ENCODE measurements around the gene HSBP1.

HSBP1 gene

GRCh38 chr16:83852774-83853173 lies 45.0 kb downstream of the HSBP1 start:
- TF ChIP-seq FOXM1 (IDR thresholded peaks at IDR 0.05; ENCODE audit: borderline replicate concordance, low read depth): no peak
- no peak for TF ChIP-seq EGR1 (IDR thresholded peaks at IDR 0.05)
- no peak for TF ChIP-seq CEBPB (IDR thresholded peaks at IDR 0.05)
- TF ChIP-seq NFIC (IDR thresholded peaks at IDR 0.05): no peak
- no peak for TF ChIP-seq TAF1 (IDR thresholded peaks at IDR 0.05; ENCODE audit: low read depth)
- no peak for TF ChIP-seq TEAD4 (IDR thresholded peaks at IDR 0.05)
- TF ChIP-seq RAD21 (IDR thresholded peaks at IDR 0.05; ENCODE audit: low read depth): no peak
- no peak for TF ChIP-seq TCF12 (IDR thresholded peaks at IDR 0.05; ENCODE audit: low read depth)
- TF ChIP-seq, protein P1, sequence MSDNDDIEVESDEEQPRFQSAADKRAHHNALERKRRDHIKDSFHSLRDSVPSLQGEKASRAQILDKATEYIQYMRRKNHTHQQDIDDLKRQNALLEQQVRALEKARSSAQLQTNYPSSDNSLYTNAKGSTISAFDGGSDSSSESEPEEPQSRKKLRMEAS (IDR thresholded peaks at IDR 0.05): no peak

DNA sequence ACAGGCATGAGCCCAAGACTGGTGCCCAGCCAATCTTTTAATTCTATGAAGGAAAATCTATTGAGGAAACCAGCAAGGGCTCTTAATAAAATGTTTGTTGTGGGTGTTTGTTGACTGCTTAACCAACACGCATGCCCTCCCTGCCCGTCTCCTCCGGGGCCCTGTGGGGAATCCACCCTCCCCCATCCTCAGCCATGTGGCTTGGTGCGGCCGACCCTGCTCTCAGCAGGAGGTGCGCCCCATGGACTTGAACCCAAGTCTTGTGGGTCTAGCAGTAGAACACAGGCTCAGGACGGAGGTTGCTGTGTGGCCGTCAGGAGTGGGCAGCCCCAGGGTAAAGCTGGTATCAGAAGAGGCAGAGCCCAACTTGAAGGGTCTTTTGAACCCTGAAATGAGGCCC lies 46.1 kb downstream of the HSBP1 start:
- no peak for TF ChIP-seq NFIC (IDR thresholded peaks at IDR 0.05)
- no peak for TF ChIP-seq TEAD4 (IDR thresholded peaks at IDR 0.05)
- TF ChIP-seq RAD21 (IDR thresholded peaks at IDR 0.05; ENCODE audit: low read depth): no peak
- no peak for TF ChIP-seq TAF1 (IDR thresholded peaks at IDR 0.05; ENCODE audit: low read depth)
- TF ChIP-seq, protein P1 (IDR thresholded peaks at IDR 0.05): no peak
- TF ChIP-seq ZBTB7A (IDR thresholded peaks at IDR 0.05; ENCODE audit: low read depth): no peak
- TF ChIP-seq EP300 (IDR thresholded peaks at IDR 0.05; ENCODE audit: borderline replicate concordance): no peak
- TF ChIP-seq TCF12 (IDR thresholded peaks at IDR 0.05; ENCODE audit: low read depth): no peak
- TF ChIP-seq FOXM1 (IDR thresholded peaks at IDR 0.05; ENCODE audit: borderline replicate concordance, low read depth): no peak
- no peak for TF ChIP-seq EGR1 (IDR thresholded peaks at IDR 0.05)
- no peak for TF ChIP-seq CEBPB (IDR thresholded peaks at IDR 0.05)
- TF ChIP-seq CREB1 (IDR thresholded peaks at IDR 0.05; ENCODE audit: low read depth): no peak
- TF ChIP-seq, protein P2, sequence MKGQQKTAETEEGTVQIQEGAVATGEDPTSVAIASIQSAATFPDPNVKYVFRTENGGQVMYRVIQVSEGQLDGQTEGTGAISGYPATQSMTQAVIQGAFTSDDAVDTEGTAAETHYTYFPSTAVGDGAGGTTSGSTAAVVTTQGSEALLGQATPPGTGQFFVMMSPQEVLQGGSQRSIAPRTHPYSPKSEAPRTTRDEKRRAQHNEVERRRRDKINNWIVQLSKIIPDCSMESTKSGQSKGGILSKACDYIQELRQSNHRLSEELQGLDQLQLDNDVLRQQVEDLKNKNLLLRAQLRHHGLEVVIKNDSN (IDR thresholded peaks at IDR 0.05): no peak
- no peak for TF ChIP-seq REST (IDR thresholded peaks at IDR 0.05; ENCODE audit: low read depth)
- no peak for TF ChIP-seq YY1 (IDR thresholded peaks at IDR 0.05; ENCODE audit: low read depth)

DNA sequence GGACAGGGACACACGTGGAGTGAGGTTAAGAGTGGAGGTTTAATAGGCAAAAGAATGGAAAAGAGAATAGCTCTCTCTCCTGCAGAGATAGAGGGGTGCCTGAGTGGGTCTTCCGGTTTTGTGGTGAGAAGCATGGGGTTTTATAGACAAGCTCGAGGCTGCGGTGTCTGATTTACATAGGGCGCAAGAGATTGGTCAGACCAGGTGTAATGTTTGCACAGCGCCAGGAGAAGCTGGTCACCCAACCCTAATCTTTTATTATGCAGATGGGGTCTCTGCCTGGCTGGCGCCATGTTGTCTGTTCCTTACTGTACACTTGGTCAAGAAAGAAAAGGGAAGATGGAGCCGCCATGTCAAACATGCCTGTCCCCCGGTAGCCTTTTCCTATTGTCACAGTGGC lies 46.6 kb downstream of the HSBP1 start:
- TF ChIP-seq EGR1 (IDR thresholded peaks at IDR 0.05) (no peak), YY1 (IDR thresholded peaks at IDR 0.05; ENCODE audit: low read depth) (no peak), TCF12 (IDR thresholded peaks at IDR 0.05; ENCODE audit: low read depth) (no peak), NFIC (IDR thresholded peaks at IDR 0.05) (no peak), CREB1 (IDR thresholded peaks at IDR 0.05; ENCODE audit: low read depth) (no peak), EP300 (IDR thresholded peaks at IDR 0.05; ENCODE audit: borderline replicate concordance) (no peak), CEBPB (IDR thresholded peaks at IDR 0.05) (no peak), FOXM1 (IDR thresholded peaks at IDR 0.05; ENCODE audit: borderline replicate concordance, low read depth) (no peak), TAF1 (IDR thresholded peaks at IDR 0.05; ENCODE audit: low read depth) (no peak)
- TF ChIP-seq, protein P2 (IDR thresholded peaks at IDR 0.05): no peak

- TF ChIP-seq YY1 (IDR thresholded peaks at IDR 0.05; ENCODE audit: low read depth): no peak
- TF ChIP-seq, protein P1 (IDR thresholded peaks at IDR 0.05): no peak
- no peak for TF ChIP-seq CREB1 (IDR thresholded peaks at IDR 0.05; ENCODE audit: low read depth)
- no peak for TF ChIP-seq RAD21 (IDR thresholded peaks at IDR 0.05; ENCODE audit: low read depth)
- no peak for TF ChIP-seq TAF1 (IDR thresholded peaks at IDR 0.05; ENCODE audit: low read depth)
- TF ChIP-seq TEAD4 (IDR thresholded peaks at IDR 0.05): no peak
- TF ChIP-seq EGR1 (IDR thresholded peaks at IDR 0.05): no peak
- TF ChIP-seq FOXM1 (IDR thresholded peaks at IDR 0.05; ENCODE audit: borderline replicate concordance, low read depth): no peak
- no peak for TF ChIP-seq EP300 (IDR thresholded peaks at IDR 0.05; ENCODE audit: borderline replicate concordance)
Observed at GRCh38 chr16:83856792-83857191, 49.0 kb downstream of the HSBP1 start.

GRCh38 chr16:83859265-83859664 lies 51.5 kb downstream of the HSBP1 start:
- TF ChIP-seq YY1 (IDR thresholded peaks at IDR 0.05; ENCODE audit: low read depth) (no peak), NFIC (IDR thresholded peaks at IDR 0.05) (no peak), EGR1 (IDR thresholded peaks at IDR 0.05) (no peak), TAF1 (IDR thresholded peaks at IDR 0.05; ENCODE audit: low read depth) (no peak), RAD21 (IDR thresholded peaks at IDR 0.05; ENCODE audit: low read depth) (no peak), ZBTB7A (IDR thresholded peaks at IDR 0.05; ENCODE audit: low read depth) (no peak), EP300 (IDR thresholded peaks at IDR 0.05; ENCODE audit: borderline replicate concordance) (no peak)
- TF ChIP-seq, protein P2 (IDR thresholded peaks at IDR 0.05): no peak

- TF ChIP-seq NFIC (IDR thresholded peaks at IDR 0.05): no peak
Observed at GRCh38 chr16:83862661-83863060, 54.9 kb downstream of the HSBP1 start.

GRCh38 chr16:83863682-83864081 lies 55.9 kb downstream of the HSBP1 start:
- no peak for TF ChIP-seq REST (IDR thresholded peaks at IDR 0.05; ENCODE audit: low read depth)
- TF ChIP-seq, protein P2 (IDR thresholded peaks at IDR 0.05): peak; percentile 70
- no peak for TF ChIP-seq YY1 (IDR thresholded peaks at IDR 0.05; ENCODE audit: low read depth)
